ENCODE results near the gene NCOA1.
A peak's percentile ranks its signal among the peaks of the same experiment; 100 is the strongest.
"Not testable (repeated sequence)": the region's sequence is repeated elsewhere in the genome, so short reads cannot be mapped to it uniquely, and the experiment has no call there.

The NCOA1 gene

DNA sequence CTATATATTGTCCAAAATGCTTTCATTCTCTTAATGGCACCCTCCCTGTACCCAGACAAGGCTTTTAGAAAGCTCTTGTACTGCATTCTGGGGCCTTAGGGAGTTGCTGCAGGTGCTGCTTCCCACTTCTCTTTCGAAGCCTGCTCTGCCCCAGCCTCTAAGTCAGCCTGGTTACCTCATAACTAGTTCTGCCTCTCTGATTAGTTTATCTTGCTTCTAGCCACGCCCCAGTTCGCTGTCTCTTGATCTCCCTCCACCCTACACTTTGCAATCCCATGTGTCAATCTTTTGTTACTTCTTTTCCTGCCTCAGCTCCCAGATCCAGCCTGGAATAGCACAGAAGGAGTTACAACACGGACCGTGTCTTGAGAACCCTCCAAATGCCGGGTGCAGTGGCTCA, 13.8 kb upstream of the NCOA1 start:
- no peak for DNase-seq

GRCh38 chr2:24478243-24478642, 12.8 kb upstream of the NCOA1 start:
- no peak for DNase-seq

GRCh38 chr2:24480245-24480644, 10.8 kb upstream of the NCOA1 start:
- no peak for DNase-seq

- DNase-seq: no peak
These were observed 8.6 kb upstream of the NCOA1 start for GRCh38 chr2:24482251-24482971.

GRCh38 chr2:24482972-24483300, 8.1 kb upstream of the NCOA1 start:
- no peak for DNase-seq

DNA sequence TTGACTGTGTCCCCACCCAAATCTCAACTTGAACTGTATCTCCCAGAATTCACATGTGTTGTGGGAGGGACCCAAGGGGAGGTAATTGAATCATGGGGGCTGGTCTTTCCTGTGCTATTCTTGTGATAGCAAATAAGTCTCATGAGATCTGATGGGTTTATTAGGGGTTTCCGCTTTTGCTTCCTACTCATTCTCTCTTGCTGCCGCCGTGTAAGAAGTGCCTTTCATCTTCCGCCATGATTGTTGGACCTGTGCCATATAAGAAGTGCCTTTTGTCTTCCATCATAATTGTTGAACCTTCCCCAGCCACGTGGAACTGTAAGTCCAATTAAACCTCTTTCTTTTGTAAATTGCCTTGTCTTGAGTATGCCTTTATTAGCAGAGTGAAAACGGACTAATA, 6.4 kb upstream of the NCOA1 start:
- DNase-seq: not testable (repeated sequence)

GRCh38 chr2:24485197-24485596, 5.9 kb upstream of the NCOA1 start:
- DNase-seq: no peak

DNA sequence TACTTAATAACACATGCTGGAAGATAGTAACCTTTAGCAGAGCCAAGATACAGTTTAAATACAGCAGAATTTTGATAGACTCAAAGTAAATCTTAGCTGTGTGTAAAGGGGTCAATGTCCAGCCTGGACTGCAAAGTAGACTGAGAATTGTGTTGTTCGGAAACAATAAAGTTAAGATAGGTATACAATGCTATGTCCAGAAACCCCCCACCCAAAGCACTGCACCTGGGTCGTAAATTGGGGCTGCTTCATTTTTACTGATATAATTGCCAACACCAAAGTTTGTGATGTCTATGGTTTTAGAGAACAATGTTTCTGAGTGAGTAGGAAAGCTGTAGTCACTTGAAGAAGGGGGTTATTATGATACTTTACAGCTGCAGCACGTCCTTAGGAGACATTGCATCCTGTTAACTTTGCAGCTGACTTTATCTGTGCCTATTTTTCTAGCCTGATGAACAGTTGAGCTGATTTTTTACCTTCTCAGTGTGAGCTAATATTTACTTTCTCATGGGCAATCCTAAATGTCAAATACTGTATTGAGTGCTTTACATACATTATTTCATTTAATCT, 4.3 kb upstream of the NCOA1 start:
- no peak for DNase-seq

DNA sequence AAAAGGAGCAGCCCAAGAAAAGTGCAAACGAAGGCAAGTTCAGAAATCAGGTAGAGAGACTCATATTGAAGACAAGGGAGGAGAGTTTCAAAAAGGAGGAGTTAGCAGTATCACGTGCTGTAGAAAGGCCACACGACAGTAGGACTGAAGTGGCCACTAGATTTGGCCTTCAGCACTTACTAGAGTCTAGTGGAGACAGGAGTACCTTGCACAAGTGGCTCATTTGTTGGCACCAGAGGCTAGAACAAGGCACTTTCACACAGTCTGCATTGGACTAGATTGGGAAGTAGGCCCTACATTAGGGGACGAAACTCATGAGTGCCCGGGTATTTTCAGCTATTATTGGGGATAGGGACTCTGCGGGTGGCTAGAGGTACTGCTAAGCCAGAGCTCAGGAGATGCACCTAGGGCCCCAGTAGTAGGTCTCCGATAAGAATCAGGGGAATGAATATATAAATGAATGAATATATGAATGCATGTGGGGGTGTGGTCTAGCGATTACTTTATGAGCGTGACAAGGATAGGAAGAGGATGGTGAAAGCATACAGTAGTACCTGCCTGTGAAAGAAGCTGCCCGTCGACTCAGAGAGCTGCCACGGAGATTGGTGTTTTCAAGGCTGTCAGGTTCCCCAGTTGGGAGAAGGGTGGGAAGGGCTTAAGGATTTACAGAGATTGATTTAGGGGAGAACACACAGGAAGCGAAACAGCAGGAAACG, 1.4 kb upstream of the NCOA1 start:
- DNase-seq: no peak

GRCh38 chr2:24490181-24490689, 819 bp upstream of the NCOA1 start:
- no peak for DNase-seq

GRCh38 chr2:24491542-24492420, 727 bp downstream of the NCOA1 start:
- peak; percentile 50 to 70 (median 58) for DNase-seq

GRCh38 chr2:24492421-24493279, 1.6 kb downstream of the NCOA1 start:
- no peak for DNase-seq

- DNase-seq: no peak
These were observed 2.7 kb downstream of the NCOA1 start for GRCh38 chr2:24493713-24494112.

- DNase-seq: no peak
These were observed 3.4 kb downstream of the NCOA1 start for GRCh38 chr2:24494410-24494809.

DNA sequence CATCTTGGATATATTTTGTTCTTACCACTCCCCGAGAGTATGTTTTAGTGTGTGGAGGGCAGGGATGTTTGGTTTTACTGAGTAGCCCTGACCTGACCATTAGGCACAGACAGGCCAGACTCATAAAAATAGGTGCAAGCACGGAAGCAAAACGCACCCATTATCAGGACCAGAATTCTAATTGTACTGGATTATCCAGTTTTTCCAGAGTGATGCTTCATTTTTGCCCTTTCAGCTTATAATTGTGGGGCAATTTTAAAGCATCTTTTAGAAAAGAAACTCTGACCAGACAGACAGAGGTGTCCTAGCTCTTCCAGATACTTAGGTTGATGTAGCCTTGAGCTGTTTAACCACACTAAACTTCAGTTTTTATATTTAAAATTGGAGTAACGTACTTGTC, 4.4 kb downstream of the NCOA1 start:
- no peak for DNase-seq

- DNase-seq: no peak
These were observed 5.9 kb downstream of the NCOA1 start for GRCh38 chr2:24496959-24497358.

DNA sequence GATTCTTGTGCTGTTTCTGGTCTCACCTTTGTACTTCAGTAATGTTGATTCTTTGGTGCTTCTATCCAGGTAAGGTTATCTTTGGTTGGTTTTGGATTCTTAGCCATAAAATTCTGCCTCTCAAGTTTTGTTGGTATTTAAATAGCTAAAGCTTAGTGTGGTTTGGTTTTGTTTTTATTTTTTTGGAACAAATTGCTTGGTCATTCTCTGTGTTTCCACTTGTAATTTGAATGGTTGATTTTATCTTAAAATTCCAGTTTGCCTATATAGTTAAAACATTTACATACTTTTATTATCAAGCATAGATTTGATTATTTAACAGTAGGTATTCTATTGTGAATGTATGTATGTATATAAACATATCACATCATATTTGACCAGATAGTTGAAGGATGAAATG, 6.6 kb downstream of the NCOA1 start:
- no peak for DNase-seq

- DNase-seq: no peak
These were observed 7.1 kb downstream of the NCOA1 start for GRCh38 chr2:24498121-24498520.

GRCh38 chr2:24501813-24502212, 10.8 kb downstream of the NCOA1 start:
- no peak for DNase-seq

GRCh38 chr2:24505534-24506275, 14.7 kb downstream of the NCOA1 start:
- DNase-seq: no peak

DNA sequence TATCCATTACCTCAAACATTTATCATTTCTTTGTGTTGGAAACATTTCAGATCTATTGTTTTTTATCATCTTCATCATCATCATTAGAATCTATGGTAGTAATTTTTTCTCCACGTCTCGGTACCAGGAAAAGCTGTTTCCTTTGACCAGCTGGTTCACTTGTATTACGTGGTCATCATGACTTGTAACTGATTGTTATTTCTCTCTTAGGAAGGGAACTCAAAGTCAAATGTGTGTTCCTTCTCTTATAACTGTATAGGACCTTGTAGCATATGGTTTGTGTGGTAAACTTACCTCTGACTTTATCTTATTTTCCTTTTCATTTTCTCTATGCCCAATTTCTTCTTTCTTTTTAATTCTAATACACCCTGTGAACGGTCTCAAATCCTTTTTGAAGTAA, 16.5 kb downstream of the NCOA1 start:
- no peak for DNase-seq
